Lower leg skin (tissue), 3 donors: ENCODE data around the gene SASH1.
A peak's percentile ranks its signal among the peaks of the same experiment; 100 is the strongest.

Experiments used
- POLR2A ChIP-seq, 2 donors: fragments of 450-650 bp; IDR thresholded peaks; one replicate each; pipeline ENCODE4 v1.6.1; 2016 to 2017; ENCODE audit warnings: antibody characterized with exemption in 2 of 2, mild to moderate bottlenecking in 1 of 2, moderate library complexity in 1 of 2
- TF ChIP-seq, protein P1 (sequence below), 3 donors: fragments of 450-650 bp; IDR thresholded peaks; one replicate each; pipeline ENCODE4 v1.5.1; 2016; ENCODE audit warnings: antibody characterized with exemption in 3 of 3, mild to moderate bottlenecking in 3 of 3, moderate library complexity in 2 of 3

DNA sequence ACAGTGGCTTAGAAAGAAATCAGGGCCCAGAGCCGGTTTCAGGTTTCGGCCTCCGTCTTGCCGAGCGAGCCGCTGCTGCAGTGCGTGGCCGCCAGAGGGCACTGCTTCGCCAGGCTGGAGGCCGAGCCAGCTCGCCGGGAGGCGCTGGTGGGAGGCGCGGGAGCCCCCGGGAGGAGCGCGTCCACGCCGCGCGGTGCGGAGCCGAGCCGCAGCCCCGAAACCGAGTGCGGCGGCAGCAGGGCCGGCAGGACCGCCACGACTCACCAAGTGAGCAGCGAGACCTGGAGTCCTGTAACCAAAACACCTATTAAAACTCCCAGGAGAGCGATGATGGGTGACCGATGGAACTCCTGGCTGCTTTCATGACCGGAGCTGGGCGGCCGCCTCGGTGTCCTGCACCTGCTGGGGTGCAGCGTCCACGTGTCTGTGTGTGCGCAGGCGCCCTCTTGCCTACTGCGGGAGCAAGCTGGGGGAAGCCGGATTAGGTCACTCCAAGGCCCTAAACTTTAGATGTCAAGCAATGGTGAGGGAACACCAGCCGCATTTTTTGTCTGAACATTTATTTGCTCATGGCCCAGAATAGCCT lies 217.3 kb downstream of the SASH1 start:
- TF ChIP-seq, protein P1, sequence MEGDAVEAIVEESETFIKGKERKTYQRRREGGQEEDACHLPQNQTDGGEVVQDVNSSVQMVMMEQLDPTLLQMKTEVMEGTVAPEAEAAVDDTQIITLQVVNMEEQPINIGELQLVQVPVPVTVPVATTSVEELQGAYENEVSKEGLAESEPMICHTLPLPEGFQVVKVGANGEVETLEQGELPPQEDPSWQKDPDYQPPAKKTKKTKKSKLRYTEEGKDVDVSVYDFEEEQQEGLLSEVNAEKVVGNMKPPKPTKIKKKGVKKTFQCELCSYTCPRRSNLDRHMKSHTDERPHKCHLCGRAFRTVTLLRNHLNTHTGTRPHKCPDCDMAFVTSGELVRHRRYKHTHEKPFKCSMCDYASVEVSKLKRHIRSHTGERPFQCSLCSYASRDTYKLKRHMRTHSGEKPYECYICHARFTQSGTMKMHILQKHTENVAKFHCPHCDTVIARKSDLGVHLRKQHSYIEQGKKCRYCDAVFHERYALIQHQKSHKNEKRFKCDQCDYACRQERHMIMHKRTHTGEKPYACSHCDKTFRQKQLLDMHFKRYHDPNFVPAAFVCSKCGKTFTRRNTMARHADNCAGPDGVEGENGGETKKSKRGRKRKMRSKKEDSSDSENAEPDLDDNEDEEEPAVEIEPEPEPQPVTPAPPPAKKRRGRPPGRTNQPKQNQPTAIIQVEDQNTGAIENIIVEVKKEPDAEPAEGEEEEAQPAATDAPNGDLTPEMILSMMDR (IDR thresholded peaks at IDR 0.05): peak in 1 of 3 donors; percentile 80
- no peak for TF ChIP-seq POLR2A (IDR thresholded peaks at IDR 0.05)
